ENCODE data around the gene FBXO10. TPM values are rescaled to one million over a fixed set of nuclear protein-coding genes. Genes with fewer than 3 reads are reported as not detected.

Gene FBXO10
- total RNA-seq, 2 experiments from 2014 or later, result 9.4 to 13.2 TPM

- peak; percentile 37 for DNase-seq (ENCODE audit: low spot score)
- Histone ChIP-seq H3K79me2 (ENCODE audit: insufficient read depth, low read depth, low read length) (peaks cover 36% of the 10 kb centered on the region), H3K4me2 (ENCODE audit: low read length) (peak overlapping the region; percentile 95), H3K27ac (ENCODE audit: low read depth, low read length, poor library complexity, severe bottlenecking) (peak overlapping the region; percentile 66), H3K4me1 (ENCODE audit: insufficient read depth, low read length, poor library complexity, severe bottlenecking) (peaks cover 38% of the 10 kb centered on the region), H3K9me3 (ENCODE audit: low read length) (no peaks in the 10 kb centered on the region), H4K20me1 (ENCODE audit: insufficient read depth, low read length) (peaks cover 13% of the 10 kb centered on the region; the same call in 1 of the 2 replicates), H3K4me3 (ENCODE audit: low read depth, low read length, poor library complexity, severe bottlenecking) (peak overlapping the region; percentile 89), H3K36me3 (ENCODE audit: insufficient read depth, low read length) (peaks cover 19% of the 10 kb centered on the region), H2AFZ (ENCODE audit: low read length) (peak overlapping the region; percentile 89), H3K9me2 (ENCODE audit: insufficient read depth, low read length) (no peaks in the 10 kb centered on the region)
- intact Hi-C loops (cut with micrococcal nuclease; ENCODE audit: unreplicated experiment), result loop anchor here (10.0 kb wide), 1 partner anchor 891 kb away; the partner anchor contains the start of gene MELK
- BruUV-seq (replicated peaks), result TSS peak; percentile 99
- ChIA-PET CTCF (ENCODE audit: unreplicated experiment) (interaction anchor here (1.4 kb wide), 1 partner anchor 15 kb away, joined by 7 read pairs; no protein-coding TSS in a partner anchor), POLR2A (interaction anchor here (0.6 to 2.2 kb wide), 12 partner anchors 8 to 1321 kb away, joined by 3 to 5 read pairs (median 3); partner anchors contain the start of gene POLR1E)
- no peak for TF ChIP-seq EZH2phosphoT487 (IDR thresholded peaks at IDR 0.05; ENCODE audit: borderline replicate concordance, low read depth, low read length)
- TF ChIP-seq CTCF (conservative IDR thresholded peaks at IDR 0.05; ENCODE audit: low read length), result no peak
Measured at GRCh38 chr9:37466037-37466709, 110.0 kb downstream of the FBXO10 start.

GRCh38 chr9:37465249-37466036 lies 110.7 kb downstream of the FBXO10 start, which contains the start of gene ZBTB5:
ZBTB5 (minus strand) TSS chr9:37465450; CDS start chr9:37442551, 22,899 bp downstream.
- Histone ChIP-seq H3K4me2 (ENCODE audit: low read length) (peak within 1 kb of the TSS; percentile 95), H3K36me3 (ENCODE audit: insufficient read depth, low read length) (peaks cover 26% of the 10 kb centered on the region), H4K20me1 (ENCODE audit: insufficient read depth, low read length) (peaks cover 13% of the 10 kb centered on the region; the same call in 1 of the 2 replicates), H3K27ac (ENCODE audit: low read depth, low read length, poor library complexity, severe bottlenecking) (peak within 1 kb of the TSS; percentile 74), H3K4me3 (ENCODE audit: low read depth, low read length, poor library complexity, severe bottlenecking) (peak within 1 kb of the TSS; percentile 89), H3K4me1 (ENCODE audit: insufficient read depth, low read length, poor library complexity, severe bottlenecking) (peaks cover 38% of the 10 kb centered on the region), H3K9me3 (ENCODE audit: low read length) (0 out of 2 replicates have a peak, but pooled peaks cover 3% of the 10 kb centered on the region), H3K79me2 (ENCODE audit: insufficient read depth, low read depth, low read length) (peaks cover 44% of the 10 kb centered on the region), H3K9me2 (ENCODE audit: insufficient read depth, low read length) (no peaks in the 10 kb centered on the region), H2AFZ (ENCODE audit: low read length) (peak within 1 kb of the TSS; percentile 89)
- POLR2A ChIA-PET, result interaction anchor here (0.6 to 2.2 kb wide), 16 partner anchors 9 to 1349 kb away, joined by 3 to 5 read pairs (median 4); partner anchors contain the start of gene POLR1E
- BruUV-seq (replicated peaks), result no TSS peak
- TF ChIP-seq EZH2phosphoT487 (IDR thresholded peaks at IDR 0.05; ENCODE audit: borderline replicate concordance, low read depth, low read length), result no peak
- no peak for TF ChIP-seq CTCF (conservative IDR thresholded peaks at IDR 0.05; ENCODE audit: low read length)
- CTCF ChIA-PET (ENCODE audit: unreplicated experiment), result interaction anchor here (0.6 to 1.4 kb wide), 2 partner anchors 16 to 137 kb away, joined by 4 to 7 read pairs; no protein-coding TSS in a partner anchor
- peak; percentile 100 for DNase-seq (ENCODE audit: low spot score)
- intact Hi-C loops (cut with micrococcal nuclease; ENCODE audit: unreplicated experiment), result loop anchor here (2.0 to 10.0 kb wide), 3 partner anchors 43 to 891 kb away; partner anchors contain the start of genes GRHPR and MELK
